ENCODE measurements around the gene NOL6.

The NOL6 gene

GRCh38 chr9:33468215-33468730 is 5.5 kb downstream of the NOL6 start:
- no peak for TF ChIP-seq CTCF (IDR thresholded peaks at IDR 0.05; ENCODE audit: control insufficient read depth, extremely low read depth, insufficient read depth)

GRCh38 chr9:33467526-33467925 is 6.2 kb downstream of the NOL6 start:
- no peak for DNase-seq (ENCODE audit: low read depth)
- no peak overlapping the region for H3K4me3 ChIP-seq (ENCODE audit: low read depth, low read length)
- TF ChIP-seq CTCF (IDR thresholded peaks at IDR 0.05; ENCODE audit: control insufficient read depth, extremely low read depth, insufficient read depth), result no peak

More at GRCh38 chr9:33468215-33468730, 5.5 kb downstream of the NOL6 start:
- no peak for DNase-seq (ENCODE audit: low read depth)
- H3K4me3 ChIP-seq (ENCODE audit: low read depth, low read length), result no peak overlapping the region

- no peak for DNase-seq (ENCODE audit: low read depth)
- peak; percentile 98 for TF ChIP-seq CTCF (IDR thresholded peaks at IDR 0.05; ENCODE audit: control insufficient read depth, extremely low read depth, insufficient read depth)
- no peak overlapping the region for H3K4me3 ChIP-seq (ENCODE audit: low read depth, low read length)
These were observed 6.9 kb downstream of the NOL6 start for GRCh38 chr9:33466565-33467495.

- no peak overlapping the region for H3K4me3 ChIP-seq (ENCODE audit: low read depth, low read length)
- TF ChIP-seq CTCF (IDR thresholded peaks at IDR 0.05; ENCODE audit: control insufficient read depth, extremely low read depth, insufficient read depth), result no peak
- no peak for DNase-seq (ENCODE audit: low read depth)
These were observed 7.8 kb downstream of the NOL6 start for GRCh38 chr9:33465596-33466564.

- TF ChIP-seq CTCF (IDR thresholded peaks at IDR 0.05; ENCODE audit: control insufficient read depth, extremely low read depth, insufficient read depth), result no peak
- DNase-seq (ENCODE audit: low read depth), result no peak
- no peak overlapping the region for H3K4me3 ChIP-seq (ENCODE audit: low read depth, low read length)
These were observed 8.6 kb downstream of the NOL6 start for GRCh38 chr9:33465096-33465495.

- TF ChIP-seq CTCF (IDR thresholded peaks at IDR 0.05; ENCODE audit: control insufficient read depth, extremely low read depth, insufficient read depth), result no peak
- H3K4me3 ChIP-seq (ENCODE audit: low read depth, low read length), result no peak overlapping the region
- no peak for DNase-seq (ENCODE audit: low read depth)
These were observed 9.6 kb downstream of the NOL6 start for GRCh38 chr9:33464045-33464636.

All from LNCaP clone FGC (cell line).